ENCODE results near the gene PSMD1.
"Not testable (repeated sequence)": the region's sequence is repeated elsewhere in the genome, so short reads cannot be mapped to it uniquely, and the experiment has no call there.

Gene PSMD1

GRCh38 chr2:231058761-231059550, 2.3 kb downstream of the PSMD1 start:
- no peak for DNase-seq

DNA sequence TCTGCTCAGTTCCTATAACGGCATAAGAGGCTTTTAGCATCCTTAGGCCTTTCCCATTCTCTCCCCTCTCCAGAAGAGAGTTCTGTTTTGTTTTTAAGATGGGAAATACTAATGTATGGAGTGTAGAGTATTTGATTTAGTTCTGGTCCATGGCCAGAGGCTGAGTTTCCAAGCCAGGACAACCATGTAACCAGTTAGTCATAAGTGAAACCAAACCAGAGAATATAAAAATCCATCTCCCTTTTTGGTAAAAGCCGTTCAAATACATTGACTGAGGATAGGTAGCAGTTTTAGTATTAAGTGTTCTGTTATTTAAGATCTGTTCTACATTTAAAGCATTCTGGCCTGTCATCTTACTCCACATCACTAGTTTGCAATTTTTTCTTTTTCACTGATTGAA, 3.1 kb downstream of the PSMD1 start:
- DNase-seq: no peak

DNA sequence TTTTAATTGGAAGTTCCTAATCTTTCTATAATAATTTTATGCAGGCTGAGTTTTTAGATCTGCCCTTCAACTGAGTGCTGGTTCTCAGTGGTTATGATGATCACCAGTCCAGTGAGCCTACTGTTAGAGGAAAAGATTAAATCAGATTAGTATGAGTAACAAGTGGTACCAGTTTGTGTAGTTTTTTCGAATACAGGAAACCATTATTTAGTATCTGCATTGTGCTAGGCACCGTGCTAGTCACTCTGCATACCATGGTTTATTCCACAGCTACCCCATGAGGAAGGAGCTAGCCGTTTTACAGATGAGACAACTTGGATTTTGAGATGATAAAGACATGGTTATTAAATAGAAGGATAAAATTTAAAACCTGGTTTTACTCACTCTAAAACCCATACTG, 6.1 kb downstream of the PSMD1 start:
- DNase-seq: no peak

GRCh38 chr2:231063347-231063746, 6.7 kb downstream of the PSMD1 start:
- DNase-seq: no peak

- no peak for DNase-seq
Measured at GRCh38 chr2:231065966-231066365, 9.3 kb downstream of the PSMD1 start.

DNA sequence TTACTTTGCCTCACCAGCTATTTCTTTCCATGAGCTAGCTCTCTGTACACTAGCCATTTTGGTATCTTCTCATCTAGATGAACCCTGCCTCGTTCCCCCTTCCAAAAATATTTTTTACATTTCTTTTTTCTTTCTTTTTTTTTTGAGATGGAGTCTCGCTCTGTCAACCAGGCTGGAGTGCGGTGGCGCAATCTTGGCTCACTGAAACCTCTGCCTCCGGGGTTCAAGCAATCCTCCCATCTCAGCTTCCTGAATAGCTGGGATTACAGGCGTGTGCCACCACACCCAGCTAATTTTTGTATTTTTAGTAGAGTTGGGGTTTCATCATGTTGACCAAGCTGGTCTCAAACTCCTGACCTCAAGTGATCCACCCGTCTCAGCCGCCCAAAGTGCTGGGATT, 10.9 kb downstream of the PSMD1 start:
- not testable (repeated sequence) for DNase-seq

DNA sequence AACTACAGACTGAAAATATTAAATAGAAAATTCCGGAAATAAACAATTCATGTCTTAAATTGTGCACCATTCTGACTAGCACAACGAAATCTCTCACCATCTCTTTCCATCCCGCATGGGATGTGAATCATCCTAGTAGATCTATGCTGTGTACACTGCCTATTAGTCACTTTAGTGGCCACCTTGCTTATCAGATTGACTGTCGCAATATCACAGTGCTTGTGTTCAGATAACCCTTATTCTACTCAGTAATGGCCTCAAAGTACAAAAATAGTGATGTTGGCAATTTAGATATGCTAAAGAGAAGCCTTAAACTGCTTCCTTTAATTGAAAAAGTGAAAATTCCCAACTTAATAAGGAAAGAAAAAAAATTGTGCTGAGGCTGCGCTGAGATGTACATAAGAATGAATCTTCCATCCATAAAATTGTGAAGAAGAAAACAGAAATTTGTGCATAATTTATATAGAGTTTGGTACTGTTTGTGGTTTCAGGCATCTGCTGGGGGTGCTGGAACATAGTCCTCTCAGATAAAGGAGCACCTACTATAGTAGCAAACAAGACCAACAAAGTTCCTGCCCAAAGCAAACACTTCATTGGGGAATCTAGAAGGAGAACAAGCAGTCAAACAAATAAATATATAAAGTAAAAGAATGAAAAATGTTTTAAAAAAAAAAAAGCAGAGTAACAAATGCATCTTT, 12.0 kb downstream of the PSMD1 start:
- no peak for DNase-seq

GRCh38 chr2:231069379-231070054, 12.8 kb downstream of the PSMD1 start:
- no peak for DNase-seq

DNA sequence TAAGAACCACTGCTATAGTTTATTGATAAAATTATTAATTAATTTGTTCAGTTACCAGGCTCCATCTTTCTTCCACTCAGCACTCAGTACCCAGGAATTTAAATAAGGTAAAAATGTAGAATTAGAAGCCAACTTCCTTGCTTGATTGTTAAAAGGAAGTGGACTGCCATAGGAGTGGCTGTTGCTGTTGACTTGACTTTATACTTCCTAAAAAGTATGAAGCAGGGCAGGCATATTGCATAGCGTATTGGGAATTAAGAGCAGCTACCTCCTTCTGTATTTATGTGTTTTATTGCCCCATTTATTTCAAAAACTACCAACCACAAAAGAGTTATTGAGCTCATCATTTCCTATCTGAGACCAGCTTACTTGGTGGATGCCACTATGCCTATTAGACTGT, 27.9 kb downstream of the PSMD1 start:
- DNase-seq: no peak

DNA sequence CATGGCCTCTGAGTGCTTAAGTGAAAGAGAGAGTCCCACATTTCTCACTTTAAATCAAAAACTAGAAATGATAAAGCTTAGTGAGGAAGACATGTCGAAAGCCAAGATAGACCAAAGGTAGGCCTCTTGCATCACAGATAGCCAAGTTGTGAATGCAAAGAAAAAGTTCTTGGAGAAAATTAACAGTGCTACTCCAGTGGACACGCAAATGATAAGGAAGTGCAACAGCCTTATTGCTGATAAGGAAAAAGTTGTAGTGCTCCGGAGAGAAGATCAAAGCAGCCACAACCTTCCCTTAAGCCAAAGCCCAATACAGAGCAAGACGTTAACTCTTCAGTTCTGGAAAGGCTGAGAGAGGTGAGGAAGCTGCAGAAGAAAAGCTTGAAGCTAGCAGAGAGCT, 32.1 kb downstream of the PSMD1 start:
- DNase-seq: no peak

- DNase-seq: no peak
Measured at GRCh38 chr2:231093933-231094332, 37.3 kb downstream of the PSMD1 start.

DNA sequence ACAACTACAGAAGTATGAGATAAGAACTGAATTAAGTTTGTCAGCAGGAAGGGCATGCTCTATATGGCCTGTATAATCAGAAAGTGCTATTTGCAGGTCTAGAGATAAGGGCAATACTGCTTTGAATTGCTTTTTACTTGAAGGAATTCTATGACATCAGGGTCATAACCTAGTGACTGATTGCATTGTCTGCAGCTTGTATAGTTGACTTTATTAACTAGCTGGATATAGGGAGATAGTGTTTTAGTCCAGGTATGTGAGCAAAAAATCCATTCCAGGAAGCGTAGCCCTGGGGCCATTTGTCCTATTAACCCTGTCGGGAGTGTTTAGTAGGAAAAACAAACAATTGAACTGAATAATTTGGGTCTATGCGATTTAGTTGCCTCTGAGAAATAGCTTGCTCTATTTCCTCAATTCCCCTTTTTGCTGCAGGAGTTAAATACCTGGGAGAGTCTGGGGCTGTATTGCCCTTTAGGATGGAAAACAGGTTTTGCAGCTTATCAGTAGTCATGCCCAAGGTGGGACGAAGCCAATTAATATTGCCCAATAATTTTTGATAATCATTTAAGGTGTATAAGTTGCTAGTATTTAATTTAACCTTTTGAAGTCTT, 38.2 kb downstream of the PSMD1 start:
- DNase-seq: no peak

DNA sequence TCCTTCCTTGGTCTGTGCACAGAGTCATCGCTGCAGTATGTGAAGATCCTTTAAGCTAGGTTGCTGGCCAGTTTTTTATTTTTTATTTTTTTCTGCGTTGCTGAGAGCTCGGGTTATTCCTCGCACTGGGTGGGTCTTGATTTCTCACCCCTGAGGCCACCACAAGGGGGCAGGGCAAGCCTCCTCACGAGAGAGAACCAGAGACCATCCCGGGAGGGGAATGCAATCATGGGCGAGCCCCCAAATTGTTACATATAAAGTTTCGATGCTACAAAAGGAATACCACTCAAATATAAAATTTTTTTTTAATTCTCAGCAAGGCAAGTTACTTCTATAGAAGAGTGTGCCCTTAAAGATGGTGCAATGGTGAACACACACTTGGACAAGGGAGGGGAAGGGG, 43.3 kb downstream of the PSMD1 start:
- DNase-seq: no peak

GRCh38 chr2:231100321-231100720, 43.7 kb downstream of the PSMD1 start:
- DNase-seq: not testable (repeated sequence)

GRCh38 chr2:231100990-231101389, 44.3 kb downstream of the PSMD1 start:
- no peak for DNase-seq

DNA sequence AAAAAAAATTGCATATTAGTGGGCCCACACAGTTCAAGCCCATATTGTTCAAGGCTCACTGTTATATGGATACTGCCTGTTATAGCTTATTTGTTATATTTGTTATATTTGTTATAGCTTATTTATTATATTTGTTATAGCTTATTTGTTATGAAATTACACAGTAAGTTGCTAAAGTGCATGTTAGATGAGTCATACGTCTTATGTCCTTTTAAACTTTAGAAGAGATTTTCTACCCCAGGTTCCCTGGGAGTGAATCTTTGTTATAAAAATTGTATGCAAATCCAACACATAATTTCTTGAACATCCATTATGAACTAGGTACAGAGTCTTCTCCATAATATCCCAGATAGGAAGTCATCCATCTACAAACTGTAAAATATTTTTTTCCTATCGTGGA, 46.1 kb downstream of the PSMD1 start:
- DNase-seq: no peak

GRCh38 chr2:231104115-231104713, 47.5 kb downstream of the PSMD1 start:
- DNase-seq: no peak

GRCh38 chr2:231110551-231110950, 53.9 kb downstream of the PSMD1 start:
- no peak for DNase-seq

DNA sequence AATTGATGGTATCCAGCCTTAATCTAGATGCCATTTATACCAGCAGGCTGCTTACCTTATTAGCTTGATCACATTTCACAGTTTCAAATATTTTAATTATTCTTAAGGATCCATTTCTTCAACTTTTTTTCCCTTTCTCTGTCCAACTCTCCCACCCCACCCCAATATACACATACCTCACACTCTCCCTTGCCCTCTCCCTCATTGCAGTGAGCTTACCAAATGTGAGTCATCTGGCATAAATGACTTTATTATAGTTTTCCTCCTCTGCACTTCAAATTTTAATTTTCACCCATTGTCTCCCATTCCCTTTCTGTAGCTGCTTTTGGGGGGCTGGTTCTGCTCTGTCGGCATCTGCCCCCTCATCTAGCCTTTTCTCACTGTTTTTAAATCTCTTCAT, 55.3 kb downstream of the PSMD1 start:
- no peak for DNase-seq

GRCh38 chr2:231113489-231113888, 56.8 kb downstream of the PSMD1 start:
- no peak for DNase-seq

- no peak for DNase-seq
Measured at GRCh38 chr2:231115651-231116050, 59.0 kb downstream of the PSMD1 start.

DNA sequence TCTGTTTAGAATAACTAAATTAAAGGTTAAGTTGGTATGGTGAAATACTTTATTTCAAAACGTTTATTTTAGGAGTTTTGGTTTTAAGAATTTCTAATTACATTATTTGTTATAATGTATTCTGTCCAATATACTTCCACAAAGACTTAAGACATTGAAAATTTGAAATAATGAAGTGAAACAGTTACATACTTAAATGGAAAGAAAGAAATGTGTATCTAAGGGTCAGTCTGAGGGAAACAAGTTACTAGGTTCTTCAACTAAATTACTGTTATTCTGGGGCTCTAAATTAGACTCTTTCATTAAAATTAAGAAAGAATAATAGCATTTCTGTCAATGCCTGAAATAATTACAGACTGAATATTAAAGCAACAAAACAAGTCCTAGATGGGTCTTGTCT, 60.5 kb downstream of the PSMD1 start:
- no peak for DNase-seq

DNA sequence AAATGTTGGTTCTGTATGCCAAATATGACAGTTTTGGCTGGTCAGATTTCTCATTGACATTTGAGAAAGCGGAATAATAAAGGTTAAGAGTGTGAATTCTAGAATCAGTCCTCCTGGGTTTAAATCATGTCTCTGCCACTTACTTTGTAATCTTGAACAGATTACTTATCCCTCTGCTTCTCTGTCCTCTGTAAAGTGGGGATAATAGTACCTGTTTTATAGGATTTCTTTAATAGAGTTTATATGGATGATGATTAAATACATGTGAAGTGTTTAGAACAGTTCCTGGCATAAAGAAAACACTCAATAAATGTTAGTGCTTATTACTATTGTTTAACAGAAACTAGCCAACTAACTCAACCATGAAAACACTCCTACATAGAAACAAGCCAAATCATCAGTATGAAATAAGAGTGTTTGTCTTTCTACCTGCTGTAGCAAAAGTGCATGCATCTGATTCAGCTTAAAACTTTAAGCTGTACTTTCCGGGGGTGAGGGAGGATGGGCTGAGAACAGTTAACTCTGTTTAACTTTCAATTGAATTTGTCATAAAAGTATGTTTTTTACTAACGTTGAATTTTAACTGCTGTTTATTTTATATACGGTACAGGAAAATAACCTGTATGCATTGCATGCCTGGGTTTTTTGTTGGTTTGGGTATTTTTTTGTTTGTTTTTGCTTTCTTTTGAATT, 61.4 kb downstream of the PSMD1 start:
- no peak for DNase-seq

Data from SHP77 treated with DMSO at 0.1 percent for 48 hours (cell line).